SIG-M5 treated with dmso at 0.1 percent for 504 hours (cell line): ENCODE results near the gene RBMS3.
"Not testable (repeated sequence)": the region's sequence is repeated elsewhere in the genome, so short reads cannot be mapped to it uniquely, and the experiment has no call there.

Experiments
- DNase-seq: peaks from one replicate; lab custom pipeline; 2025; ENCODE audit not compliant: unreplicated experiment; lab: John Stamatoyannopoulos, UW

RBMS3 gene

DNA sequence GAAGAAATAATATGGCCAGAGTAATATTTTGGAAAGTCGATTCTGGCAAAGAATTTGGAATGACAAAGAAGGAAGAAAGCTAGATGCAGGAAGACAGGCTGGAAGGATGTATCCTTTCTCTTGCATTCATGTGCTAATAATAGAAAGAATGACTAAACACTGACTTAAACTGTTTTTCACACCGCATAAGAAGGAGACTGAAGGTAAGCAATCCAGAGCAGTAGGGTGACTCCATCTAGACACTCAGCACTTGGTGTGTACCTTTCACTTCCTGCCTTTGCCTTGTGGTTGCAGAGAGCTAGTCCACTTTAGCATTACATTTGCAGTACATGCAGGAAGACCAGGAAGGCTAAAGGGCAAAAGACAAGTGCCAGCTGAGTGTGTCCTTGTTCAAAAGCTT, 234.6 kb downstream of the RBMS3 start:
- DNase-seq, result no peak

DNA sequence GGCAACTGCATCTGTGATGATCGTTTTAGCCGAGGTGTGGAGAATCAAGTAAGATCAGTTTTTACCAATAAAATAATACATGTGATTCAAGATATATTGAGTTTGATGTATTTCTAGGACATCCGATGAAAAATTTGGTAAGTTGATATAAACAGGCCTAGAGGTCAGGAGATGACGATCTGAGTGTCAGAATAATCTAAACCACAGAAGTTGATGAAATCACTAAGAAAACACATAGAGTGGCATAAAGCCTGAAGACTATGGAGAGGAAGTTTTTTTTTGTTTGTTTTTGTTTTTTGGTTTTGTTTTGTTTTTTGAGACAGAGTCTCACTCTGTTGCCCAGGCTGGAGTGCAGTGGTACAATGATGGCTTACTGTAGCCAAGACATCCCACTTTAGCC, 235.3 kb downstream of the RBMS3 start:
- no peak for DNase-seq

DNA sequence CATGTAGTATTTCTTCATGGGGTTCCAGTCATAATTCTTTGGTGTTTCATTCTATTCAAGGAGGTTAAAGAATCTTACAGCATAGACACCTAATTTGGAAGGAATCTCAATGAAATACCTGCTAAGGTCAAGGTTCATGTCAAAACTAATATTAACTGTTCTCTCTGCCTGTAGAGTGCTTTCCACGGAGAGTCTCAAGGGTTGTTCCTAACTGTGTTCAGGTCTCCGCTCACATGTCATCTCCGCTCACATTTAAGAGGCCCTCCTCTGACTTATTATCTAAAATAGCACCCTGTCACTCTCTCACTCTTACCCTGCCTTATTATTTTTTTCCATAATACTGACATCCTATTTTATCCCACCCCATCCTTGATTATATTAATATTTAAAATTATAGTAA, 239.9 kb downstream of the RBMS3 start:
- DNase-seq, result no peak

DNA sequence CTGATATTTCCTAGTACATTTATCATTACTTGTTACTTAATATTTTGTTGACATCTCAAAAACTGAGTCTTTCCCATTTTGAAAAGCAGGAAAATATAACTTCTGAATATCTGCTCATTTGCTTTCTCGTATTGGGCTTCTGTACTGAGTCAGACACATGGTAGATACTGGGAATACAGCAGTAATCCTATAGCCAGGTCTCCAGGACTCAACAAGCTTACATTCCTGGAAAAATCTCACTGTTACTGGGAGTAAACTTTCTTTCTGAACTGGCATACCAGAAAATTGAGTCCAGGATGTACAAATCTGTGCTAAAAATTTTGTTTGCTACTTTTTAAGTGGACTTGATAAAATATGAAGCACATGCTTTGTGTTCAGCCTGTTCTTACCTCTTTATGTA, 240.4 kb downstream of the RBMS3 start:
- DNase-seq, result no peak

DNA sequence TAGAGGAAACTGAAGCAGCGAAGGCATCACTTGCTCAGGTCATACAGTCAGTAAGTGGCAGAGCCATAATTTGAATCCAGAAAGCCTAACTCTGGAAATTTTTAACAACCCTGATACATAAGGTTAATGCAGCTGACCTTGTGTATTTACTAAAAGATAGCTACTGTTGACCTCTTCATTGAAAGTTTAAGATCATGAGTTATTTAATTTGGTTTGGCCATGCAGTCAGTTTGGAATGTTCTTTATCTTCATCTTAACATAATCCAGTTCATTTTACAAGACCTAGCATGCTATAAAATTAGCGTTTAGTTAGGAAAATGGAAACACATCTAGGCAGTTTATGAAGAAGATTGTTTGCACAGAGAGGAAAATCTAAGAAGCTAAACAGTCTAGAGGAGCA, 240.9 kb downstream of the RBMS3 start:
- no peak for DNase-seq

DNA sequence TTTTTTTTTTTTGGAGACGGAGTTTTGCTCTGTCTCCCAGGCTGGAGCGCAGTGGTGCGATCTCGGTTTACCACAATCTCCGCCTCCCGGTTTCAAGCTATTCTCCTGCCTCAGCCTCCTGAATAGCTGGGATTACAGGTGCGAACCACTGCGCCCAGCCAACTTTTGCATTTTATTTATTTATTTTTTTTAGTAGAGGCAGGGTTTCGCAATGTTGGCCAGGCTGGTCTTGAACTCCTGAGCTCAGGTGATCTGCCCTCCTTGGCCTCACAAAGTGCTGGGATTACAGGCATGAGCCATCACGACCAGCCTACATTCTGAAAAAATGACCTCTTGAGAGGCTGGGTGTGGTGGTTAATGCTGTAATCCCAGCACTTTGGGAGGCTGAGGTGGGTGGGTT, 243.6 kb downstream of the RBMS3 start:
- DNase-seq, result not testable (repeated sequence)

DNA sequence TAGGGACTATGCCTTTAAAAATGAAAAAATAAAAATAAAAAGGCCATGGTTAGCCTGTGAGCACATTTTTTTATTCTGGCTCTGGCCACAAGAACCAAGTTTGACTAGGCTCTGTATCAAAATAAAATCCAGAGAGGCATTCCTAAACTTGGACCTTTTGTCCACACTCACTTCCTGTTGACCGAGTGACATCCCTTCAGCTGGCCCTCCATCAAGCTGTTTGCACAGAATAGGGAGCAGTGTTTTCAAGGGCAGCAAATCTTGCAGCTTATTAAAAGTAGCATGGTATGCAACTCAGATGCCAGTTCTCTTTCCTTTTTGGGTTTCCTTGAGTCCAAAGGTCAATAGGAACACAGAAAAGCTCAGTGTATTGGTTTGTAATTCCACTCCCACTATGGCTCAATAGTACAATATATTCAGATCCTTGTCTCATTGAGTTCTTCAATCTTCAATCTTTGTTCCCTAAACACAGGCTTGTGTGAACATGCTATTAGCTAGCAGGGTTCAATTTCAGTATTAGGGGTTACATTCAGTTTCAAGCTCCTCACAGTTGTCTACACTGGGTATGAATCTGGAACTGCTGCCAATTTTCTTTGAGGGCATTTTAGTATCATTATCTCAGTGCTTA, 244.5 kb downstream of the RBMS3 start:
- DNase-seq, result no peak

DNA sequence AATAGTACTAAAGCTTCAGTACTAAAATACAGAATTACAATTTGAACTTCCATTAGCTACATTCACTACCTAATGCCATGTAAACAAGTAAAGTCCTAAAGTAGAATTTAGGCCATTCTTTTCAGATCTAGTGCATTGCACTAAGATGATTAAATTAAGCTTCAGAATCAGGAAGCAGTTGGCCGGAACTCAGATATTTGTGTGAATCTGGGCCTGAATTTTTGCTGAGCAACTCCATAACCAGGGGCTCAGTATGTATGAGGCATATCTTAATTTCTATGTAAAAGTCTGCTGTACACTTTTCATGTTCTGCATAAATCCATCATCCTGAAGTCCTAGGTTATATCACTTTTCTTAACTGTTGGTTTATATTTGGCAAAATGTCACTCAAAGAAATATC, 246.4 kb downstream of the RBMS3 start:
- no peak for DNase-seq

DNA sequence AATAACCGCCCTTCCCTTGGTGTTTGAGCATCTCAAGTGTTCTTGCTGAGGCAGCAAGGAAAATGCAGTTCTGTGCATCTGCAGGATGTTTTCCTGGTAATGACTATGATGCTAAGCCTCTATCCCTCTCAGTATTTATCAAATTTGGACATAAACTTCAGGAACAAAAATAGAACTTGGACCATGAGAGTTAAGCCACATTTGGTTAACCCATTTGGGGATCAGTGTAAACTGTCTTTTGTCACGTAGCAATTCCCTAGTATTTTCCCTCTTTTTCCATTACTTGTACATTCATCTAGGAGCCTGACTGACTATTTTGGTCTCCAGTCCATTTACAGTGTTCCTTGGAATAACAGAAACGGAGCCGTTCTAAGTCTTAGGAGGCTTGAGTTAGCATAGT, 250.8 kb downstream of the RBMS3 start:
- no peak for DNase-seq

DNA sequence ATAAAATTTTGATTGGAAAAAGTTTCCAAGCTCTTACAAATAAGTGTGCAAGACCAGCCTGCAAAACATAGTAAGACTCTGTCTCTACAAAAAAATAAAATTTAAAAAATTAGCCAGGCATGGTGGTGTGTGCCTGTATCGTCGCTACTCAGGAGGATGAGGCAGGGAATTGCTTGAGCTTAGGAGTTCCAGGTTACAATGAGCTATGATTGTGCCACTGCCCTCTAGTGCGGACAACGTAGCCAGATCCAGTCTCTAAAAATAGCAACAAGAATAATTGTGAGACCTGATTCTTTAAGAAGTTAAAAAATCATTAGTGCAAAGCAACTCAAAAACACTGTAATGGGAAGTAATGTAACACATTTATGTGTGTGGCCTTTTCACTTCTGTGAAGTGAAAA, 251.6 kb downstream of the RBMS3 start:
- no peak for DNase-seq

DNA sequence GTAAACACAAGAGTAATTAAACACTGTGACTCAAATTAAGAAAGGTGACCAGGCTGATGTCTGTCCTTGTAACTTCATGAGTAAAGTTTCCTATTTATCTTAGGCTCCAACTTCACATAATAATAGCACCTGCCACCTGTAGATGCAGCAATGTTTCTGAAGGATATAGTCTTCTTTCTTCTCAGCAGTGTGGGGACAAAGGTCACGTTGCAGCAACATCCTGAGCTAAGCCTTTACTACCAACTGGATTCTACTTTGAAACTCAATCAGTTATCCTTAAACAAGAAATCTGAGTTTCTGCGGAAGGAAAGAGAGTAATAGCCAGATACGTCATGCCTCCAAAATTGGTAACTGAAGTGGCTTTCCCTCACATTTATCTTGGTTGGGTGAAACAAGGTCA, 253.1 kb downstream of the RBMS3 start:
- no peak for DNase-seq

DNA sequence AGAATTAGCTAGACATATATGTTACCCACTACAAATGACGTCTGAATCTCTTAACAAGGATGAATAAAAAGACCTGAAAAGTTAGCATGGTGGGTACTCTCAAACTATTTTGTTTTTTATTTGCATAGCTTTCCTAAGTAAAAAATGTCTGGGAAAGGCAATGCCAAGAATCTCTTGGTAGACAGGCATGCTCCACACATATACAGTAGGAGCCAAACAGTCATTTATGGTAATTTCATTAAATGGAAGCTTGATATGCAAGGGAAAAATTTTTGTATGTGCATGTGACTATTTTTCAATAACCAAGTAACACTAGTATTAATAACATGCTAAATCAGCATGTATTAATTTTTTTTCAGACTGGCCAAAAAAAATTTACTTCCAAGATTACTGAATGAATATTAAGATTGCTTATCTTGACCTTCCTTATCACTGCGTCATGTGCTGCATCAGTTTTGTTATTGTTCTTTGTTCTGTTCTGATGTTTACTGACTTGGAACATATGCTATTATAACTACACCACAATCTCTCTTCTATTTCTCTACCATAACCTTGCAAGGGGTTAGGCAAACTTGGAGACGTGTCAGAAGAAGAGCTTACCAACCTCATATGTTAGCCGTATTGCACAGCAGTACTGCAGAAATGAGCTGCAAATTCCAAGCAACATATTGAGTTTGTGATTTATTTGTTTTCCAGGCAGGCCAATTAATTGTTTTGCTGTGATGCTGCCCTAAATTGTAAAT, 255.3 kb downstream of the RBMS3 start:
- DNase-seq, result no peak

DNA sequence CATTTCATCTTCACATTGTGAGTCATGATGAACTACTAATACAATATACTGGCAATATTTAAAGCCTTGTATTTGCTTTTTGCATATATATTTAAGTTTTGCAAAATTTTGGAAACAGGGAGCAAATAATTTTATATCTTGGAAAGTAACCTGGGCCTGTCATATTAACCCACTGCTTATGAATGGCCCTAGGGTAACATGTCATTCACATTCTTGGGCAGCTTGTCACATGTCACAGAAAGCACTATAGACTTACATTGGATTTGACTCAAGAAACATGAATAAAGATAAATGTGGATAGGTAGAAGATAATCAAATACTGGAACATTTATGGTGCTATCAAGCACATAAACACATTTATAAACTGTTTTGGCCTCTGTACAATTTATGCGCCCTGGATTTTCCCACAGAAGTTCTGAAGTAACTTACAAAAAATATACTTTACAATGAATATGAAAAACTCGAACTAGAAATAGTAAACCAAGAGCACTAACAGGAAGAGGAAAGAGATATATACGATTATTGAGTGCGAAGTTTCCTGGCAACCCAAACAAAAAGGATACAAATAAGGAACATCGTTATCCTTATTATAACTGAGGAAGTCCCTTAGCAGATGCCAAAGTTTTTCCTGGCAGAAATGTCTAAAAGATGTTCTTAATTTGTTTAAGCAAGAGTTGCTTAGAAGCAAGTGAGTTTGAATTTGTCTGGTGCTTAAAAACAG, 257.2 kb downstream of the RBMS3 start:
- DNase-seq, result no peak

DNA sequence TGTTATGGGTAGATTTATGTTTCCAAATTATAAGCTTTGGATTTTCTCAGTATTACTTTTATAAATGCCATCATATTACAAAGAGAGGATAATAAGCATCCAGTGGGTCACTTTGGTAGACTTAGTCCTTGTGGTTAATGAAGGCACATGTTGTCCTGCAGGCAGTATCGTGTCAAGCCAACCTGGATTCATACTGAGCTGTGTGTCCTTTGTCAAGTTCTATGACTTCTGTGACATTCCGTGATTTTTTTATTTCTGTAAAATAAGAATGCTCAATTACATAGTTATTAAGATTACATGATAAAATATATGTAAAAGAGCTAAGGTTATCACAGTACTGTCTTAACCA, 257.7 kb downstream of the RBMS3 start:
- no peak for DNase-seq

DNA sequence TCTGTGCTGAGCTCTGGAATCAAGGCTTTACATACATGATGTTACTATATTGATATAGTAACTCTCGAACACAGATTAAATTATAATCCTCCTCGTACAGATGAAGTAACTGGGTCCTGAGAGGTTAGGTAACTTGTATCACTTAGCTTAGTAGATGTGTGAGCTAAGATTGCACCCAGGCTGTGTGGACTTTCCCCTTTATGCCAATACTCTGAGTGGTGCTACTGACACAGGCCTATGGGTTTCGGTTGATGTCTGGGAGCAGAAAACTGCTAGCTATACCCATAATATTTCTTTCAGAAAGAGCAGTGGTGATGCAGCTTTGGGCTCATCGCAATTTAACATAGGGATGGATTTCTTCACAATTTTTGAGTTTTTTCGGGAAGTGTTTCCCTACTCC, 259.7 kb downstream of the RBMS3 start:
- no peak for DNase-seq

DNA sequence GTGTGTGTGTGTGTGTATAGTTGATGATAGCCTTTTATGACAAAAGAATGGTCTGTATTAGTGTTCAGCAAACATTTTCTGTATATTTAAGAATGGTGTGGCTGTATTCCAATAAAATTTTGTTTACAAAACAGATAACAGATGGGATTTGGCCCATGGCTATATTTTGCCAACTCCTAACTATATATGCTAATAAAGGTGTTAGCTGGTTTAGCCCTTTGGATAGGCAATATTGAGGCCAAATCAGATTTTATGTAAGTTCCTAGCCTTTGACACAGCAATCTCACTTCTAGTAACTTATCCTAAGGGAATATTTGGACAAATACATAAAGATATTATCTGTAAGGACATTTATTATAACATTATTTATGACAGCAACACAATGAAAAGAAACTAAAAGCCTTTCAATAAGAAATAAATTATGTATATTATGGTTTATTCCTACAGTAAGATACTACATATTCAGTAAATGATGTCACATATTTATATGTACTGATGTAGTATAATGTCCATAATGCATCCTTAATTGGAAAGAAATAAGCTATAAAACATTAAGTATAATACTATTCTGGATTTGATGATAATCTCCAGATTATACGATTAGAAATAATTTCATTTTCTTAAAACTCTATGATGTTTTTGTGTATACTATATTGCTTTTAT, 264.0 kb downstream of the RBMS3 start:
- DNase-seq, result no peak

DNA sequence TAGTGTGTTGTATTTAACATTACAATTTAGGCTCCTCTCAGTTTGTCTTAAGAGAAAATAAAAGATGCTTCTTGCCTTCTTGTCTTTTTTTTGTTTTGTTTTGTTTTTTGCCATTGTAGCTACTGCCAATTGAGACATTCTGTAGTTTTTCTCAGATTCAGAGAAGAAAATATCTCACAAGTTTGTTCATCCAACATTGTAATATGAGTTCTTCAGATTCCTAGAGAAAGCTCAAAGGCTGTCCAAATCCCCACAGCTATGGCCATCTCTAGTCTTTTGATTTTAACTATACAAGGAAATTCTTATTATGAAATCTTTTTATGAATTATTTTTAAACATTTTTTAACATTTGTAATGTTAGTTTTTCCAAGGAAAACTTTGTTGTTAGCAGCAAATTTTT, 264.7 kb downstream of the RBMS3 start:
- DNase-seq, result no peak

DNA sequence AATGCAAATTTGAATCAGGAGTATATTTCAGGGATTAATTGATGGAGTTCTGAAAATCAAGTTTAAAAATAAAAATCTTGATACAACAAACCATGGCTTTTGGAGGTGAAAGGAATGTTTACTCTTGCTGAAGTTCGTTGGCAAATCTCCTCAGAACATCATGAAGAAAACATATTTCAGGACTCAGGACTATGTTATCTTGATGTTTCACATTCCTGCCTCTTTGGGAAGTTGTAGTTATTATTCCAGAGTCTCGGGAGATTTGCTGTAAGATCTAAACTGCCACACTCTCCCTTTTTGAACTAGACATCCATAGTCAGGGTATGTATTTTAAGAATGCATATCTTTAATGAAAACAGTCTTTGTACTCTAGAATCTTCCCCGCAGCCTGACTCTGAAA, 271.2 kb downstream of the RBMS3 start:
- DNase-seq, result no peak

DNA sequence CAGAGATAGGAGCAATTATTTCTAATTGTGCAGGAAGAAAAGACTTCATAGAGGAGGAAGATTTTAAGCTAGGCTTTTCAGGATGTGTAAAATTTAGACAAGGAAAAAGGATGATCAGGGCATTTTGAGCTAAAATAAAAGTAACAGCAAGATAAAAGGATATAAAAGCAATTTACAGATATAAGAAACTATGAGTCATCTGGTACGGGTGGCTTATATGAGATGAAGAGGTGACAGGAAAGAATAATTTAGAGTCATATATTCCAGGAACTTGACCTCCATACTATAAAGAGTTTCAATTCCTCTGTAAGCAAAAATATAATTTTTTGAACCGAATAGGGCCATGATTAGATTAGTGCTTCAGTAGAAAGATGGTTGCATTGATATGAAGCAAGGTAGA, 273.7 kb downstream of the RBMS3 start:
- DNase-seq, result no peak

DNA sequence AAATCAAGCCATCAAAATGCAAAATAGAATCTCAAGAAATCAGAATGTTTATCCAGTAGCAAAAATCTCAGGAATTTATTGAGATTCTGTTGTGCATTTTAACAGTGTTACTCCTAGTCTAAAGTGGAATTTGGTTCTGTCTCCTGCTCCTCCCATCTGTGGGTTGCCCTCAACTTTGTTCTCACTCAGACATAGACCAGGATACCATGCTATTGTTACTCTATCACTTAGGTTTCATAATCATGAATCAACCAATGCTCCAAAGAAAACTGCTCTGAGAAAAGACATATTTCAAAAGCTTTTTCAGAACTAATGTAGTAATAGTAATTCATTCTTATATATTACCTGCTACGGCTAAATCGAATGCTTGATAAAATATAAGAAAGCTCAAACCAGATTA, 274.7 kb downstream of the RBMS3 start:
- no peak for DNase-seq

DNA sequence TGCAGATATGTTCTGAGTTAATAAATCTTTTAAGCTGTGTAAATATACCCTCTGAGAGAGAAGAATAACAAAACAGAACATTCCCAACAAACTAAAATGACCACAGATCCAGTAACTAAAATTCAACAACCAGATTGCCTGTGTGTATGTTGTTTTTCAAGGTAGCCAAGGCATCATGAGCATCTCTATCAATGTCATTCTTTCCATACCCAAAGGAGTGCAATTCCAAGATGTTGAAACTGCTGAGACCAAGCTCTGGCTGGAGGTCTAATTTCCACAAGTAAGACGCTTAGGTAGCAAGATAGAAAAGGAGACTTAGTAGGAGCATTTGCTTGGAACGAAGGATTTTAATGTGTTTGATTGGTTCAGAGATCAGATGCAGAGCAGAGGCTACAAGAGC, 276.3 kb downstream of the RBMS3 start:
- no peak for DNase-seq

DNA sequence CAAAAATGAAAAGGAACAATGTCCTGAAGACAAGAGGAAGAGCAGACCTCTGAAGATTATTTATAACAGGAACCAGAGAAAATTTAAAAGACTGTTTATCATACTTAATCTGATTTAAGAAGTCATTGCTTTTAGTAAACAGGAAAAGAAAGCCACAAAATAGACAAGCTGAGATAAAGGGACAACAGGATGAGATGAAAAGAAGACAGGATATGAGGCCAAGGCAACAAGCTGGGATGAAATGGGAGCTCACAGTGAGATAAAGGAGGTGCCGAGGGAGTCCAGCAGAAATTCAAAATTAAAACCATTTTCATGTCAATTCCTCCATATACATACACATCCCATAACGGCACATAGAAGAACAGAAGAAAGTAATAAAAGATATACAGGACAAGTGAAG, 277.0 kb downstream of the RBMS3 start:
- DNase-seq, result no peak
